Endothelial cell (in vitro differentiated cells): ENCODE data around the gene PKIG. TPM values are rescaled to one million over a fixed set of nuclear protein-coding genes. Genes with fewer than 3 reads are reported as not detected.

Source experiments
- DNase-seq: peaks from one replicate; pipeline ENCODE4 v3.0.0; 2021; ENCODE audit warnings: low spot score
- H3K27ac Mint-ChIP-seq: one replicate; pipeline ENCODE4 v1.8.0; 2021; ENCODE audit warnings: mixed read lengths, inconsistent platforms; ENCODE audit not compliant: unreplicated experiment
- H3K27me3 Mint-ChIP-seq: one replicate; pipeline ENCODE4 v1.8.0; 2021; ENCODE audit warnings: mild to moderate bottlenecking, moderate library complexity, mixed read lengths, inconsistent platforms; ENCODE audit not compliant: unreplicated experiment
- H3K36me3 Mint-ChIP-seq: one replicate; pipeline ENCODE4 v1.8.0; 2021; ENCODE audit warnings: mild to moderate bottlenecking, low read depth, mixed read lengths, inconsistent platforms; ENCODE audit not compliant: unreplicated experiment
- H3K4me1 Mint-ChIP-seq: one replicate; pipeline ENCODE4 v1.8.0; 2021; ENCODE audit warnings: mild to moderate bottlenecking, mixed read lengths, inconsistent platforms; ENCODE audit not compliant: unreplicated experiment
- H3K4me3 Mint-ChIP-seq: one replicate; pipeline ENCODE4 v1.8.0; 2021; ENCODE audit warnings: mild to moderate bottlenecking, mixed read lengths, inconsistent platforms; ENCODE audit not compliant: unreplicated experiment
- H3K9me3 Mint-ChIP-seq: one replicate; pipeline ENCODE4 v1.8.0; 2021; ENCODE audit warnings: mixed read lengths, inconsistent platforms; ENCODE audit not compliant: unreplicated experiment
- CTCF ChIP-seq: fragments of 200-600 bp; sonication (generic); IDR thresholded peaks from one replicate; pipeline ENCODE4 v1.5.0; 2021; ENCODE audit warnings: antibody characterized with exemption; ENCODE audit not compliant: unreplicated experiment
- total RNA-seq: library from RNA; stranded (reverse); fragmentation: NEBNext Ultra II Directional; extraction: Animal tissue kit (Norgen Biotek cat#: 25700); gene quantifications from one replicate; pipeline ENCODE4 v1.2.1, GENCODE V29; 2021; ENCODE audit not compliant: unreplicated experiment

The PKIG gene
- total RNA-seq, 1 donor from 2014 or later, result 184 TPM

- Mint-ChIP-seq H3K9me3 (no peaks in the 10 kb centered on the region), H3K27ac (no peak overlapping the region), H3K4me1 (peaks cover 2% of the 10 kb centered on the region), H3K36me3 (no peaks in the 10 kb centered on the region), H3K4me3 (no peak overlapping the region), H3K27me3 (peaks cover 2% of the 10 kb centered on the region)
- no peak for DNase-seq
- no peak for TF ChIP-seq CTCF
Observed at GRCh38 chr20:44547419-44547818, 35.0 kb upstream of the PKIG start.

DNA sequence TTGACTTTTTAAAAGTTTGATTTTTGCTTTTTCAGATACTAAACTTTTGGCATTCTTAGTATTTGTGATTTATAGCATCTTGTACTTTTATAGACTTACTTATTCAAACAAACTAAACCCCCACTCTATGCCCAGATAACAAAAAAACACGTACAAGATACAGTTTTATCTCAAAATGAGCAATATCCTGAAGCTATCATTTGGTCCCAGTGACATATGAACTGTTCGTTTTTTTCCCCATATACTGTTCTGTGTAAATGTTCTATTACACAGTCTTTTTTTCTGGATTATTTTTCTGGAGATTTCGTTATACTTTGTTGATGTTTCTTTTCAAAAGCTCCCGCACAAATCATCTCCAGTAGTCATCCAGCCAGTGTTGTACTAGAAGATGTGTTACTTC, 33.3 kb upstream of the PKIG start:
- H3K4me3 Mint-ChIP-seq, result no peak overlapping the region
- H3K36me3 Mint-ChIP-seq, result no peaks in the 10 kb centered on the region
- peaks cover 6% of the 10 kb centered on the region for H3K4me1 Mint-ChIP-seq
- H3K27ac Mint-ChIP-seq, result no peak overlapping the region
- H3K27me3 Mint-ChIP-seq, result peaks cover 2% of the 10 kb centered on the region
- DNase-seq, result no peak
- TF ChIP-seq CTCF, result no peak
- no peaks in the 10 kb centered on the region for H3K9me3 Mint-ChIP-seq

GRCh38 chr20:44552050-44552449, 30.3 kb upstream of the PKIG start:
- DNase-seq, result no peak
- no peak overlapping the region for H3K27ac Mint-ChIP-seq

DNA sequence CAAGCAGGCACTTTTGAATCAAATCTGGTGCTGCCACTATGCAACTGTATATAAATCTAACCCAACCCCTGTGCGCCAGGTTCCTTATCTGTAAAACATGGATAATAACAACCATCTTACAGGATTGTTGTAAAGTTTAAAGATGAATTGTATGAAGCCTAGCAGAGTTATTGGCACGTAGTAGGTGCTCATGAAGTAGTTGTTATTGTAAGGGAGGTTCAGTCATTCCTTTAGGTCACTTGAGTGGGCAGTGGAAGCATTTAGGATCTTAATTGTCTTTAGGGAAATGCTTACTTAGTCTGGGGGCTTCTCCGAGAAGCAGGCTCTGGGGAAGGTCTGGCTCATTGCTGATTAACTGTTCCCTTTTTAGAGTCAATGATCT, 29.8 kb upstream of the PKIG start:
- Mint-ChIP-seq H3K4me1 (peaks cover 6% of the 10 kb centered on the region), H3K27me3 (peaks cover 2% of the 10 kb centered on the region), H3K4me3 (no peak overlapping the region), H3K27ac (no peak overlapping the region), H3K9me3 (no peaks in the 10 kb centered on the region), H3K36me3 (no peaks in the 10 kb centered on the region)
- DNase-seq, result no peak
- no peak for TF ChIP-seq CTCF

More at GRCh38 chr20:44552050-44552449, 30.3 kb upstream of the PKIG start:
- Mint-ChIP-seq H3K9me3 (no peaks in the 10 kb centered on the region), H3K27me3 (peaks cover 2% of the 10 kb centered on the region), H3K4me3 (no peak overlapping the region), H3K4me1 (peaks cover 6% of the 10 kb centered on the region), H3K36me3 (no peaks in the 10 kb centered on the region)
- TF ChIP-seq CTCF, result no peak

DNA sequence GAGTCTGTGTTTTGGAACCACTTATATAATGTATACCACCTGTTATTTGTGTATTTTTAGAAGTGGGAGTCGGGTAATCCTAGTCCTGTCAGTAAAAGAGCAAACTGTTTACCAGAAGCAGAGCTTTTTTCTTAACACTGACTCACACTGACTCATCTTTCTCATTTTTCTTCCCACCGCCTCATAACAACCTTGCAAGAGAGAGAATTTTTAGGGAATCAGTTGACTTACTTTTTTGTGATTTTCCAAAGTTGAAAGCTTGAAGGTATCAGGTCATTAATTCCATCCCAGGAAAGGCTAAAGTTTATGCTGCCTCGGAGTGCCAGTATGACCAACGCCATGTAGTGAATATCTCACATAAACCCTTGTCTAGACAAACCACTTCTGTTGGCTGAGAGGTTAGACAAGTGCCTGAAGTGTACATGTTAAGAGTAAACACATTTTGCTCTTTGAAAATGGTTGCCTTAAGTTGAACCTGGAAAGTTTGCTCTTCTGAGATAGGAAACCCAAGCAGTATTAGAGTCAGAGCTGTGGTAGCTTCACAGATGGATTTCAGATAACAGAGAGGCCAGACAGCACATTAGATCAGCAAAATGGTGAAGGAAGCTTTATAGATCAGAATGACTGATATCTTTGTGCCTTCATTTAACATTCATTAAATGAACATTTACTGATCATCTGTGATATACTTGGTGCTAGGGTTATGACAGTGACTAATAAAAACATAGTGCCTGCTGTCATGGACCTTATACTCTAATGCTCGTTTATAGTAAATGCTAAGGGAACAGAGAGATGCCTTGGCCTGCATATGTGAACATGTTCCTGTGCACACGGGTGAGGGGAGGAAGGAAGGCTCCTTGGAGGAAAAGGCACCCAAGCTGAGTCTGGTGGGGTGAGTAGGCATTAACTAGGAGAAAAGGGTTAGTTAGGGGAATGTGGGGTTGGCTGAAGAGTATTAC, 29.1 kb upstream of the PKIG start:
- Mint-ChIP-seq H3K4me1 (peaks cover 6% of the 10 kb centered on the region), H3K27ac (no peak overlapping the region), H3K4me3 (no peak overlapping the region), H3K9me3 (no peaks in the 10 kb centered on the region), H3K27me3 (peaks cover 2% of the 10 kb centered on the region), H3K36me3 (no peaks in the 10 kb centered on the region)
- no peak for TF ChIP-seq CTCF
- DNase-seq, result no peak
